GM12873 (cell line): ENCODE data around the gene MARCHF3.

ENCODE experiments used
- TF ChIP-seq, protein P1 (sequence below): IDR thresholded peaks from 2 replicates; pipeline ENCODE4 v1.5.1; 2012; ENCODE audit warnings: low read depth, mild to moderate bottlenecking, moderate library complexity, low read length, control low read depth; ENCODE audit not compliant: insufficient read depth; ENCODE audit errors: missing control alignments

The MARCHF3 gene

GRCh38 chr5:126897851-126898630 lies 132.3 kb downstream of the MARCHF3 start:
- TF ChIP-seq, protein P1, sequence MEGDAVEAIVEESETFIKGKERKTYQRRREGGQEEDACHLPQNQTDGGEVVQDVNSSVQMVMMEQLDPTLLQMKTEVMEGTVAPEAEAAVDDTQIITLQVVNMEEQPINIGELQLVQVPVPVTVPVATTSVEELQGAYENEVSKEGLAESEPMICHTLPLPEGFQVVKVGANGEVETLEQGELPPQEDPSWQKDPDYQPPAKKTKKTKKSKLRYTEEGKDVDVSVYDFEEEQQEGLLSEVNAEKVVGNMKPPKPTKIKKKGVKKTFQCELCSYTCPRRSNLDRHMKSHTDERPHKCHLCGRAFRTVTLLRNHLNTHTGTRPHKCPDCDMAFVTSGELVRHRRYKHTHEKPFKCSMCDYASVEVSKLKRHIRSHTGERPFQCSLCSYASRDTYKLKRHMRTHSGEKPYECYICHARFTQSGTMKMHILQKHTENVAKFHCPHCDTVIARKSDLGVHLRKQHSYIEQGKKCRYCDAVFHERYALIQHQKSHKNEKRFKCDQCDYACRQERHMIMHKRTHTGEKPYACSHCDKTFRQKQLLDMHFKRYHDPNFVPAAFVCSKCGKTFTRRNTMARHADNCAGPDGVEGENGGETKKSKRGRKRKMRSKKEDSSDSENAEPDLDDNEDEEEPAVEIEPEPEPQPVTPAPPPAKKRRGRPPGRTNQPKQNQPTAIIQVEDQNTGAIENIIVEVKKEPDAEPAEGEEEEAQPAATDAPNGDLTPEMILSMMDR = no peak

GRCh38 chr5:126896170-126896702 lies 134.1 kb downstream of the MARCHF3 start:
- TF ChIP-seq, protein P1 = no peak

- TF ChIP-seq, protein P1 = no peak
These were observed 142.2 kb downstream of the MARCHF3 start for GRCh38 chr5:126888175-126888574.

DNA sequence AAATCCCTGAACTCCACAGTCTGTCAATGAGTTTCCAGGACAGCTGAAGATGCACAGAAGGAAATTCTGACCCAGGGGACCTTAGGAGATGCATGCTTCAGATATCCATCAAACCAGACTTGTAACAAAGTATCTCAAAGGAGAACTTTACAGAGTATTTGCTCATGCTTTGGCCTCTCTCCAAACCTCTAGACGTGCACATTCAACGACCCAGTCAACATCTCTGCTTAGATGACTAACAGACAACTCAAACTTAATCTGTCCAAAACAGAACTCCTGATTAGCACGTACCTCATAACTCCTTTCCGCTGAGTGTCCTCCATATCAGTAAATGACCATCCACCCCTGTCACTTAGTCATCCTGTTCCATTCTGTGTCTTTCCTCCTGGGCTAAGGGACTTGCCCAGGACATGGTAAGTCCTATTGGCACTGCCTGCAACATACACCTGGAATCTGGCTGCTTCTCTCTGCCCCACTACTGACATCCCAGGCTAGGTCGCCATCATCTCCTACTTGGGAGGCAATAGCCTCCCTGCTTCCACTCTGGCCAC lies 146.0 kb downstream of the MARCHF3 start:
- TF ChIP-seq, protein P1 = no peak

DNA sequence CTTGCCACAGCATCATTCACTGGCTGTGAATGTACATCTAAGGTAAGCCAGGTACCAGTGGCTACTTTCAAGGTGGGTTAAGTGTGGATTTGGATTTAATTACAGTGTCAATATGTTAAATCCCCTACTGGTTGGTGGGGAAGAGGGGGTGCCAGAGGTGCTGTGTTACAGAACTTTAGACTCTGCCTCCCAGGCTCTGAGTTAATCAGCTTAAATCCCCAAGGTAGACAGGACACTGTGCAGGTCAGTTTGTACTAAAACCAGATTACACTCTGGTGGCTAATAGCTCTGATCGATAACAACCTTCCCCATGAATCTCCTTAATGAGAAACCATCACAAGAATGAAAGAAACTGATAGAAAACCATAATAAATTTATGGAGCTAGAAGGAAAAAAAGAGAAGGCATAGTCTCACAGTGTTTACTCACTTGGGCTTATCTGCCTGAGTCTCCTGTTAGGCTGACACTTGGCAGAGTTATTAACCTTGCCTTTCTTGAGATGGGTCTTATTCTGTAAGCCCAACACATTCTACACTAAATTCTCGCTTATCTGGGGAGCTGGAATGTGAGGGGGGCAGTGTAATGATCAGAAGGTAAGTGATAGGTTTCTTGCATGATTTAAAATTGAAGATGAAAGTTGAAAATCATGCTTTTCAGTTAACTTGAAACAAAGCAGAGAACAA lies 146.7 kb downstream of the MARCHF3 start:
- TF ChIP-seq, protein P1 = no peak

DNA sequence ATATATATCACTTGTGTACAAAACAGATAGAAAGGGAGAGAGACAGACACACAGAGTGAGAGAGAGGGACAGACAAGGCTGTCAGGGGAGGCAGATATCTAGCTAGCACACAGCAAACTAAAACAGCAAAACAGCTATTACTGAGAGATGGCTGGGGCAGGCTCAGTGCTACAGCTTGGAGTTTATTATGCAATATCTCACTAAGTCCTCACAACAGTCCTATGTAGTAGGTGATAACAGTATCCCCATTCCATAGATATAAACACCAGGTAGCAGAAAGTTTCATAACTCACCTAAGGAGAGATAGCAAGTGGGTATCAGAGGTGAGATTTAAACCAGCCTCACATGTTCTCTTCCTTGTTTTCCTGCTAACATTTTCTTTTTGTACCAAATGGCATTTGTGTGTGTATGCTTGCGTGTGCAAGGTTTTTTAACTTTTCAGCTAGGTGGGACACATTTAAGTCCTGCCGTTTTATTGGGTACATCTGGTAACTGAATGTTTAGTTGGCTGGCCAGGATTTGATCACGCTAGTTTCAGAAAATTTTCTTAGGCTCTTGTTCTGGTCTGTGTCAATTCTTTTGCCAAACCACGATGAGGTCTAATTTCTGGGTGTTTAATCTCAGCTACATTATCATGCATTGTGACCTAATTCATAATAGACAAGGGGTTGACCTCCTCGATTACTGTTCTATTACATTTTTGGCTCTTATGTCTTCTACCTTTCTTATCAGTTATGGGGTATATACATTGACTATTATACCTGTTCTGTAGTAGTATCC lies 148.3 kb downstream of the MARCHF3 start:
- TF ChIP-seq, protein P1 = no peak
